ENCODE measurements around the gene RNFT1.
"Not testable (repeated sequence)": the region's sequence is repeated elsewhere in the genome, so short reads cannot be mapped to it uniquely, and the experiment has no call there.

GRCh38 chr17:59947310-59947709 is 17.2 kb downstream of the RNFT1 start:
- TF ChIP-seq ZNF384 (IDR thresholded peaks at IDR 0.05; ENCODE audit: borderline replicate concordance, low read depth, low read length); POLR2A (IDR thresholded peaks at IDR 0.05; ENCODE audit: low read depth, low read length): not testable (repeated sequence)

Data from GM12878 (cell line).